Limb (tissue), 2 donors: ENCODE measurements around the gene DMRTC2.

Experiments used
- DNase-seq, 2 donors: peaks; one replicate each; pipeline ENCODE4 v3.0.0-alpha.2; 2016; ENCODE audit errors: extremely low spot score in 2 of 2

Gene DMRTC2

DNA sequence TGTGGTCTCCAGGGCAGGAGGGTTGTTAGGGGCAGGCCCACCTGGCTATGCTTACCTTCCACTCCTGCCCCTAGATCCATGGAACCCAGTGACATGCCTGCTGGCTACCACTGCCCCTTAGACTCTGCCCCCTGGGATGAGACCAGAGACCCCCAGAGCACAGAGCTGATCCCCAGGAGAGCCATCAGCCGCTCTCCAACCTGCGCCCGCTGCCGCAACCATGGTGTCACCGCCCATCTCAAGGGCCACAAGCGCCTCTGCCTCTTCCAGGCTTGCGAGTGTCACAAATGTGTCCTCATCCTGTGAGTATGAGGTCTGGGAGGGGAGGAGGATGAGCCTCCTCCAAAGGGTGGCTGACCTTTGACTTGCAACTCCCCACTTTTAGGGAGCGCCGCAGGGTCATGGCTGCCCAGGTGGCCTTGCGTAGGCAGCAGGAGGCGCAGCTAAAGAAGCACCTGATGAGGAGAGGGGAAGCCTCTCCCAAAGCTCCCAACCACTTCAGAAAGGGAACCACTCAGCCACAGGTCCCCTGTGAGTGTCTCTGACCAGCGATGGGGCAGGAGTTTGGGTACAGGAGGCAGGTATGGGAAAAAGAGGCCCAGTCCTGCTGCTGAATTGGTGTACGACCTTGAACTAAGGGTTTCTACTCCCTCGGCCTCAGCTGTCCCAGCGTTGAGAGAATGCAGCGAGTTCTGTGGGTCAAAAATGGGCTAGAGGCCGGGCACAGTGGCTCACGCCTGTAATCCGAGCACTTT lies 2.7 kb downstream of the DMRTC2 start:
- DNase-seq: no peak

DNA sequence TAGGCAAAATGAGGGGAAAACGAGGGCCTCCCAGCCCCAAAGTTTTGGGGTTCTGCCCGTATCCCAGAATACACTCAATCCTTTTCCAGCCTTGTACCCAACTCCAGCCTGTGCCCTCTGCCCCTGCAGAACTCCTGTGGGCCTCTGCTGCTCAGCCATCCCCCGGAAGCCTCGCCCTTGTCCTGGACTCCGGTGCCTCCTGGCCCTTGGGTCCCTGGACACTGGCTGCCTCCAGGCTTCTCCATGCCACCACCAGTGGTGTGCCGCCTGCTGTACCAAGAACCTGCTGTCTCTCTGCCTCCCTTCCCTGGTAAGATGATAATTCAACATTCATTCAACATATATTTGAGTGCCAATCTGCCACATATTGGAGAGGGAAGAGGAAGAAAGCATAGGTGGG lies 3.8 kb downstream of the DMRTC2 start:
- no peak for DNase-seq

- no peak for DNase-seq
These were observed 4.2 kb downstream of the DMRTC2 start for GRCh38 chr19:41849067-41849466.

DNA sequence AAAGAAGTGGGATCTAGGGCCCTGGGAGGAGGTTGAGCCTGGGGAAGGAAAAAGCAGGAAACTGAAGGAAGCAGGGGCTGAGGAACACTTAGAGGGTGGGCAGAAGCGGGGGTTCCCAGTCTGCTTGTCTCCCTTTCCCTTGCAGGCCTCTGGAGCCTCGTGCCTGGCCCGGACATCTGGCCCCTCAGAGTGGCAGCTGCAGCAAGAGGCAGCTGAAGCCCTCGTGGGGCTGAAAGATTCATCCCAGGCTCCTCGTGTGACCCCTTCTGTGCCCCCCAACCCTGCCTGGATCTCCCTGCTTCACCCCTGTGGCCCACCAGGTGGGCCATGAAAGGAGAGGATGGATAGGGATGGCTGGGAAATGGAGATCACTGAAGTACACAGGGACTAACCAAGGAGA lies 5.5 kb downstream of the DMRTC2 start:
- no peak for DNase-seq

GRCh38 chr19:41851456-41851855 lies 6.6 kb downstream of the DMRTC2 start:
- no peak for DNase-seq

GRCh38 chr19:41853344-41853743 lies 8.5 kb downstream of the DMRTC2 start:
- DNase-seq: no peak

GRCh38 chr19:41853768-41854167 lies 8.9 kb downstream of the DMRTC2 start:
- no peak for DNase-seq

DNA sequence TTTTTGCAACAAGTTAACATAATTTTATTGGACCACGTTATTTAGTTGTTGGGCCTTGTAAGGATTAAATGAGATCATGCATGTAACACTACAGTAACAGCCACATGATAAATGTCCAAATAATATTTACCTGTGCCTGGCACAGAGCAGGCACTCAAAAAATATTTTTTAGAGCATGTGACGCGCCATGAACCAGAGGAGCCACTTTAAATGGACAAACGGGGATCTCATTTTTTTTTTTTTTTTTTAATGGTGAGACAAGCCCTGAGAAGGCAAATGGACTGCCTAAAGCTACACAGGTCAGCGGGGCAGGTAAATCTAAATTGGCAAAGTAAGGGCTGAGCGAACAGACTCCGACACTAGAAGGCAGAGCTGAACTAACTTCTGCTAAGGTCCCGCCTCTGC lies 14.4 kb downstream of the DMRTC2 start:
- no peak for DNase-seq

GRCh38 chr19:41859618-41860418 lies 15.0 kb downstream of the DMRTC2 start, which contains the start of gene RPS19:
RPS19 (plus strand) TSS chr19:41860255; CDS start chr19:41860775, 520 bp downstream.
- peak; percentile 98 to 99 for DNase-seq

GRCh38 chr19:41860419-41861115 lies 15.7 kb downstream of the DMRTC2 start:
- DNase-seq: no peak

DNA sequence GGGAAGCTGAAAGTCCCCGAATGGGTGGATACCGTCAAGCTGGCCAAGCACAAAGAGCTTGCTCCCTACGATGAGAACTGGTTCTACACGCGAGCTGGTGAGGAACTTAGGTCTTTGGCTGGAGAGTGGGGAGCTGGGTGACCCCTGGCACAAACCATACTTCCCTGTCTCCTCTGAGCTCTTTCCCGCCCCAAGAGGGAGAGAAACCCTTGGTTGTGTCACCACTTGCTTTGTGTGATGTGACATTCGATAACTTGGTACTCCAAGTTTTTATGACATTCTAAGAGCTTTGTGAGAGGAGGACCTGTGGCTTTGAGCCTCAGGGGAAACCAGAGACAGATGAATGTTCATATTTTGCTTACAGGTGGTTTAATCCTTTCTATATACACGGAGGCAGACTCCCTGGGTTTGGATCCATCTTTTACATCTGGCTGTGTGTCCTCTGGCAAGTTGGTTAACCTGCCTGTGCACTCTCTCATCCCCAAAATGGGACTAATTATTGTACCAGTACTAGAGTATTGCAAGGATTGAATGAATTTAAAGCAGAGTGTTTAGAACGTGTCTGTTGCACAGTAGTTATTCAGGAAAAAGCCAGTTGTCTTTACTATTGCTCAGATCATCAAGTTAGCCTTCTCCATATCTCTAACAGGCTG lies 16.4 kb downstream of the DMRTC2 start:
- no peak for DNase-seq

DNA sequence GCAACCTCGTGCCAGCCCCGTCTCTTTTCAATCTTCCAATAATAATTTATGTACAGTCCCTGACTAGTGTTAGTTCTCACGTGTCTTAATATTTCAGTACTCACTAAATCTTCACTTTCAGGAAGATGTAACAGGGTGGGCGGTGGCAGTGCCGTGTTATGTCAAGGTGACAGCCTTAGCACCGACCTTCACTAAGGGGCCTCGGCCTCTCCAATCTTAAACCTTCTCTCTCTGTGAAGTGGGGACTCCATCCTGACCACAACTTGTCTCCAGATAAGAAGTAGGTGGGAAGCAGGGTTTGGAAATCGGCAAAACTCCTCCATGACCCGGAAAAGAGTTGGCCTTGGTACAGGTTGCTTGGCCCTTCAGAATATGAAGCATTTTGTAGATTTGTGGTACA lies 17.0 kb downstream of the DMRTC2 start:
- no peak for DNase-seq

DNA sequence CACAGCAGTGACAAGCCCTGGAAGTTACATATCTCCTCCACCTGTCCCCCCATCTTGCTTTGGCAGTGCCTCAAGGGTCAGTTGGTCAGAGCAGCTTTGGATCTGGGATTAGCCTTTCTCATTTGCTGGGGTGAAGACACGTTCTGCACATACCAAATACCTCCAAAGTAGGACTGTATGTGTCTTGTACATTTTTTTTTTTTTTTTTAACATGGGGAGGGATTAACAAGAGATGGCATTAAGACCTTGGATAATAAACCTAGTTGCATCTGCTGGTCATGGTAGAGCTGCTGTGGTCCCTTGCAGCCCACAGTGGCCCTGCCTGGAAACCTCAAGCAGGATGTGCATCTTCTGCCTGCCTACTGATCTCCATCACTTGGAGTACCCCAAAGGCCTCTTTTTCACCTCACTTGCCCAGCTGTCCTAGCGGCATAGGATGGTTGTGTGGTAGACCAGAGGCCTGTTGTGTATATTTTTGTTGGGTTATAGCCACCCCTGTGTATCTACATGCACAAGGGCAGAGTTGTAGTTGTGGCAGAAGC lies 17.7 kb downstream of the DMRTC2 start:
- DNase-seq: no peak

- no peak for DNase-seq
These were observed 18.5 kb downstream of the DMRTC2 start for GRCh38 chr19:41863209-41863931.

- DNase-seq: no peak
These were observed 19.5 kb downstream of the DMRTC2 start for GRCh38 chr19:41864374-41864773.

DNA sequence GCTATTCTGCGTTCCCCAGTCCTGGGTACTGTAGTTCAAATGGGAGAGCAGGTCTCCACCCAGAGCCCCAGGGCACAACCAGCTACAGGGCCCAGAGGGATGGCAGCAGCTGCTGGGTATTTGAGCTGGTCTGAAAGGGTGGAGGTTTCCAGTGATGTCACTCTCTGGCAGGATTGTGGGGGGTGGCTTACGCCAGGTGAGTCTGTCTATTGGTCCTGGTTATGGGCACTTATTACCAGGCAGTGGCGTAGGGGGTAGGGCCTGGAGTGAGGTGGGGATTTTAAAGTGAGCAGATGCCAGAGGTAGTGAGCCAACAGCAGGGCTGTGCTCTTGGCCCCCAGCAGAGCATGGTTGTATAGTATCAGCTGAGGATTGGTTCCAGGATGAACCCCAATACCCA lies 21.4 kb downstream of the DMRTC2 start:
- no peak for DNase-seq

- DNase-seq: no peak
These were observed 23.5 kb downstream of the DMRTC2 start for GRCh38 chr19:41868120-41868988.

GRCh38 chr19:41868989-41869300 lies 24.1 kb downstream of the DMRTC2 start:
- no peak for DNase-seq

DNA sequence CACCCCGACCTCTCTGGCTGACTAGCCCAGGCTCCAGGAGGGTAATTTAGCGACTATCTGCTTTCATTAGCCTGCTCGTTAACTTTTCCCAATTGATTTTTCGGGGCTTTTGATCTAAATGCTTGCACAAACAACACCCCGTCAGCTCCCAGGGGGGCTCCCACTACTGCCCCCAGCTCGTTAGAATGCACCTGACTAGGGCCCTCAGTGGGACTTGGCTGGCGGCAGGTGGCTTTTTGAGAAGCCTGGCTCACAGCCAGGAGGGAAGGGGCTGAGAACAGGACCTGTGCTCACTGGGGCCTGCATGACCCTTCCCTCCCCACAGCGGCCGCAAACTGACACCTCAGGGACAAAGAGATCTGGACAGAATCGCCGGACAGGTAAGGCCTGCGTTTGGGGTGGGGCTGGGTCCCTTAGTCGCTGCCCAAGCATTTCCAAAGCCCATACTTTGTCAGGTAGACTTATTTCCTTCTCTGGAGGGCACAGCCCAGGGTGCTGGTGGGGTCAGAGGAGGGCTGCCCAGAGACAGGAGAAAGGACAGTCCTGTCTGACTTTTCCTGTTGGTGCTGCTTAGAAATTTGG lies 24.6 kb downstream of the DMRTC2 start:
- DNase-seq: no peak
